ENCODE data around the gene NGF.

The NGF gene

GRCh38 chr1:115326419-115326818, 11.6 kb downstream of the NGF start:
- ATAC-seq = no peak
- TF ChIP-seq ZNF8 (CRISPR knock-in tag; IDR thresholded peaks at IDR 0.05) = no peak
- no peak for TF ChIP-seq SNAI2 (CRISPR knock-in tag; IDR thresholded peaks at IDR 0.05)
- TF ChIP-seq TSHZ2 (CRISPR knock-in tag; IDR thresholded peaks at IDR 0.05) = no peak
- TF ChIP-seq ESRRG (CRISPR knock-in tag; IDR thresholded peaks at IDR 0.05) = no peak
- no peak for TF ChIP-seq PATZ1 (CRISPR knock-in tag; IDR thresholded peaks at IDR 0.05; ENCODE audit: borderline replicate concordance)
- TF ChIP-seq ZNF565 (CRISPR knock-in tag; conservative IDR thresholded peaks at IDR 0.05; ENCODE audit: low read depth) = no peak
- no peak for TF ChIP-seq TOX (CRISPR knock-in tag; IDR thresholded peaks at IDR 0.05; ENCODE audit: borderline replicate concordance)
- TF ChIP-seq ZFP3 (CRISPR knock-in tag; IDR thresholded peaks at IDR 0.05) = no peak

GRCh38 chr1:115325874-115326273, 12.2 kb downstream of the NGF start:
- ATAC-seq = no peak
- no peak for TF ChIP-seq TOX (CRISPR knock-in tag; IDR thresholded peaks at IDR 0.05; ENCODE audit: borderline replicate concordance)
- no peak for TF ChIP-seq SNAI2 (CRISPR knock-in tag; IDR thresholded peaks at IDR 0.05)

GRCh38 chr1:115324649-115325420, 13.2 kb downstream of the NGF start:
- TF ChIP-seq ZNF70 (CRISPR knock-in tag; IDR thresholded peaks at IDR 0.05) (no peak), ZFP30 (CRISPR knock-in tag; IDR thresholded peaks at IDR 0.05) (no peak), PATZ1 (CRISPR knock-in tag; IDR thresholded peaks at IDR 0.05; ENCODE audit: borderline replicate concordance) (no peak), GLIS3 (CRISPR knock-in tag; IDR thresholded peaks at IDR 0.05) (no peak), CSRNP3 (CRISPR knock-in tag; IDR thresholded peaks at IDR 0.05) (no peak), POU6F1 (CRISPR knock-in tag; IDR thresholded peaks at IDR 0.05; ENCODE audit: borderline replicate concordance, low read depth) (no peak), ESRRG (CRISPR knock-in tag; IDR thresholded peaks at IDR 0.05) (no peak), ZNF565 (CRISPR knock-in tag; conservative IDR thresholded peaks at IDR 0.05; ENCODE audit: low read depth) (no peak), TOX (CRISPR knock-in tag; IDR thresholded peaks at IDR 0.05; ENCODE audit: borderline replicate concordance) (no peak), PPARA (CRISPR knock-in tag; IDR thresholded peaks at IDR 0.05; ENCODE audit: borderline replicate concordance) (no peak), RARB (CRISPR knock-in tag; IDR thresholded peaks at IDR 0.05) (no peak)
- no peak for ATAC-seq

GRCh38 chr1:115323366-115324004, 14.6 kb downstream of the NGF start:
- TF ChIP-seq ZNF70 (CRISPR knock-in tag; IDR thresholded peaks at IDR 0.05) = no peak
- no peak for TF ChIP-seq ZNF565 (CRISPR knock-in tag; conservative IDR thresholded peaks at IDR 0.05; ENCODE audit: low read depth)
- TF ChIP-seq CSRNP3 (CRISPR knock-in tag; IDR thresholded peaks at IDR 0.05) = no peak
- no peak for TF ChIP-seq ESRRG (CRISPR knock-in tag; IDR thresholded peaks at IDR 0.05)
- peak; percentile 67 for ATAC-seq

All from SK-N-SH treated with all-trans-retinoic acid at 6 μM for 48 hours (cell line).